ENCODE results near the gene OTOP2.

Gene OTOP2

DNA sequence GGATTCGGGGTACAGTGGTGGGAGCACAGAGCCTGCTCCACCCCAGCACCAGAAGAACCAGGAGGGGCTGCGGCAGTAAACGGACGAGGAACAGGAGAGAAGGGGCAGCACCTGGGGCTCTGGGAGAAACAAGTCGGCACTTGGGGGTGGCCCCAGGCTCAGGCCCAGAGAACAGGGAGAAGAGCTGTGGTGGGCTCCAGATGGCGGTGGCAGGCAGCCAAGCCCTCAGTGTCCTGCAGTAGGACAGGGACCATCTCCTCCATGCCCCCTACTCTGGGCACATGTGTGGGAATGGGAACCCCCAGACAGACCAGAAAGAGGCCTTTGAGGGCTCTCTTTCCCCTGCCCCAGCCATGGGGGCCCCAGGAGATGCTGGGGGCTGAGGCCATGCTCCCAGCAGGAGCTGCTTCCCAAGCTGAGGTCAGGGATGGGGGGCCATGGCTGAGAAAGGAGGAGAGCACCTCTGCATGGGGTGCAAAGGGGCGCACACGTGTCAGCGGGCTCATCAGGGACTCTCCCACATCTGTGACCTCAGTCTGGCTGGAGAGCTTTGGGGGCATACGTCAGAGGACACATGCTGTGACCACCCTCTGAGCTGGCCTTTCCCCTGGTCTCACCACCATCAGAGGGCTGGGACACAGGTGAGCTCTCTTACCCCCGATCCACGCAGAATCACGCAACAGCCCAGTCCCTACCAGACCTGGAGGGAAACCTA lies 7.8 kb upstream of the OTOP2 start:
- Mint-ChIP-seq H3K36me3 (no peaks in the 10 kb centered on the region), H3K9me3 (no peaks in the 10 kb centered on the region), H3K4me3 (no peak overlapping the region), H3K4me1 (no peaks in the 10 kb centered on the region), H3K27ac (no peak overlapping the region)
- DNase-seq (ENCODE audit: low spot score in 2 of 2) (no peak), ATAC-seq (no peak)

DNA sequence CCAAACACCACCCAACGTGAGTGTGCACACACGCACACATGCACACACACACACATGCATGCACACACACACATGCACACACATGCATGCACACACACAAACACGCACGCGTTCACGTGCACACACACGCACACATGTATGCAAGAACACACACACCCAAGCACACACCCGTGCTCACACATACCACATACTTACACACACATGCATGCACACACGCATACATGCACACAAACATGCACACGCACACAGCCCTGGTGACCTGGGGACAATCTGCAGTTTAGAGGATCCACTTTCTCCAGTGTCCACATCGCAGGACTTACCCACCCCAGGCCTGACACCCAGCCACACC lies 7.2 kb upstream of the OTOP2 start:
- no peak for DNase-seq (ENCODE audit: low spot score in 2 of 2)
- H3K27ac Mint-ChIP-seq: no peak overlapping the region

DNA sequence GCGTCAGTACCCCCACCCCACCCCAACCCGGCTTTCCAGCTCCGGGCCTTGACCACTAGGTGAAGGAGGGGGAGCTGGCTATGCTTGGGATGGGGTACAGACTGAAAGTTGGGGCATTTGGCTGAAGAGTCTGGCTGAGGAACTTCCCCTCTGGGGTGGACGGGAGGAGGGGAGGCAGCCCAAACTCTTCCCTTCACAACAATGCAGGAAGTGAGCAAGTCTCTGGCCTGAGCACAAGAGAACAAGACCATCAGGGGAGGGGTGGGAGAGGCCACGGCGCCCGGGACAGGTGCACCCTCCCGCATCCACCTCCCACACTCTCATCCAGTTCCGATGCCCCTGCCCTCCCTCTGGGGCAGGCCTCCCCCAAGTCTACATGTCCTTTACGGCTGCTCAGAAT lies 6.6 kb upstream of the OTOP2 start:
- H3K27ac Mint-ChIP-seq: no peak overlapping the region
- H3K4me3 Mint-ChIP-seq: no peak overlapping the region
- DNase-seq (ENCODE audit: low spot score in 2 of 2) (no peak), ATAC-seq (no peak)
- peaks cover 2% of the 10 kb centered on the region for H3K4me1 Mint-ChIP-seq
- H3K36me3 Mint-ChIP-seq: no peaks in the 10 kb centered on the region
- H3K9me3 Mint-ChIP-seq: no peaks in the 10 kb centered on the region

More for the DNA sequence above, 7.2 kb upstream of the OTOP2 start:
- ATAC-seq: no peak
- Mint-ChIP-seq H3K4me3 (no peak overlapping the region), H3K36me3 (no peaks in the 10 kb centered on the region), H3K4me1 (no peaks in the 10 kb centered on the region), H3K9me3 (no peaks in the 10 kb centered on the region)

DNA sequence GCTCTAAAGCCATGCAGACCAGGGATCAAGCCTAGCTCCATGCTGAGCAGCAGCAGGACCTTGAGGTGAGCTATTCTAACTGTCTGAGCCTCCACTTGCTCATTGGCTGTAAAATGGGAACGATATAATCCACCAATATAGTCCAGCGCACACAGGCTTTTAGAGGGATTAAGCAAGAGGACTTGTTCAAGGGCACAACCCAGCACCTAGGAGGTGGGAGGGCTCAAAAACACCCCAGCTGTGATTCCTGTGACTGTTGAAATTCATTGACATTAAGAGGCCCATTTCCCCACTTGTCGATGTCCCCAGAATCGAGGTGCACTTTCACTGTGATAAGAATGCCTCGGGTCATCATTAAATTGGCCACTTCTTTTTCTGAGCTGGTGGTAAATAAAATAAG lies 5.2 kb upstream of the OTOP2 start:
- Mint-ChIP-seq H3K4me3 (no peak overlapping the region), H3K27ac (no peak overlapping the region), H3K9me3 (no peaks in the 10 kb centered on the region), H3K4me1 (peaks cover 6% of the 10 kb centered on the region), H3K36me3 (no peaks in the 10 kb centered on the region)
- ATAC-seq (no peak), DNase-seq (ENCODE audit: low spot score in 2 of 2) (no peak)

DNA sequence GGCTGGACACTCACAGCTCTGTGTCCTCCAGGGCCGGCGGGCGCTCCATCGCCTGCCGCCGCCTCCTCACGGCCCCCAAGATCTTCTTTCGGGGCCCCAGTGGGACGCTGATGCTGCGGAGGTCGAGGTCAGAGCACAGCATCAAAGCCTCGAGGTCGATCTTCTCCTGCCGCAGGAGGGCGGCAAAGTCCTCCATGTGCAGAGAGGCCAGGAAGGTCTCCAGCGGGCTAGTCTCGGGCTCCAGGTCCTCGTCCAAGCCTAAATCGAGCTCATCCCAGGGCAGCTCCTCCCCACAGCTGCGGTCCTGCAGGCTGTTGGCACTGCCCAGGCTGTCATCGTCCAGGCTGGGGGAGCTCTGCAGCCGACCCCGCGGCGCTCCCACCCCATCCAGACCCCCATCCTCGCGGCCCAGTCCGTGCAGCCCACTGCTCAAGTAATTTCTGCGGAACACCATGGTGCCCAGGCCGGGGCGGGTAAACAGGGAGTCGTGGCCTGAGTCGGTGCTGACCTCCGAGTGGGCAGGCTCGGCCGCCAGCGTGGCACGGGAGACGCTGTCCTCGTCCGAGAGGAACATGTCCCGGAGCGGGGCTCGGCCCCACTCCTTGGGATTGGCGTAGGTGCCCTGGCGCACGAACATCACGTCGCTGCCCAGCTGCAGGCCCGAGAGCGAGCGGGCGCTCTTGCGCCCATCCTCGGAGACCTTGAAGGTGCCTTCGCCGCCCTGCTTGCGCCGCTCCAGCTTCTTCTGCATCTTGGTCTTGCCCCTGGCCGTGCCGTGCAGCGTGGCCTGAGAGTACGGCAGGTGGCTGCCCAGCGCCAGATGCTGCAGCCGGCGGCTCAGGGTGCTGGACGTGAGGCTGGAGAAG lies 4.4 kb upstream of the OTOP2 start:
- no peaks in the 10 kb centered on the region for H3K36me3 Mint-ChIP-seq
- peaks cover 13% of the 10 kb centered on the region for H3K4me1 Mint-ChIP-seq
- H3K27ac Mint-ChIP-seq: no peak overlapping the region
- DNase-seq (ENCODE audit: low spot score in 2 of 2) (no peak), ATAC-seq (no peak)
- H3K4me3 Mint-ChIP-seq: no peak overlapping the region
- H3K9me3 Mint-ChIP-seq: no peaks in the 10 kb centered on the region

DNA sequence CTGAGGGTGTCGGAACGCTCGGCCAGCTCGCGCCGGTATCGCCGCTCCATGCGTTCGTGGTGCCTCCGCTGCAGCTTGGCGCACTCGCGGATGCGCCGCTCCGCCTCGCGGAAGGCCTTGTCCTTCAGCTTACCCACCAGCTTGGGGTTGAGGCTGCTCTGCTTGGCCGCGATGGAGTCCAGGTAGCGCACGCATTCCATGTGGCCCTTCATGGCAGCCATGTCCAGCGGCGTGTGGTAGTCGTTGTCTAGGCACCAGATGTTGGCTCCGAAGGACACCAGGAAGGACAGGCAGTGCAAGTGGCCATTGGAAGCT lies 3.8 kb upstream of the OTOP2 start:
- DNase-seq (ENCODE audit: low spot score in 2 of 2) (no peak), ATAC-seq (no peak)

DNA sequence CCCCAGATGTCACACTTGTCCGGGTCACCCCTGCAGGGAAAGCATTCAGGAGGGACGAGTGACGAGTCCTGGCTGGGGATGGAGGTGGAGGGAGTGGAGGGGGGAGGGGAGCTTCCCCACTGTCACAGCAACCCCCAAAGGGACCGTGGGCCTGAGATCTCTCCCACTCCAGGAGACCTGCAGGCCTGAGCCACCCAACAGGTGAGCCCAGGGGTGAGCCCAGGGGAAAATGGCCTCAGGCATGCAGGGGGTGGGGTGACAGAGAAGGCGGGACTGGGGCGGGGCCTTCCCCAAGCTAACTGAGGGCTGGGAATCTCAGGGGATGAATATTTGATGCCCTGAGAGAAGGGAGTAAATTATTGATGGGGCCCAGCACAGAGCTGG lies 3.4 kb upstream of the OTOP2 start:
- H3K4me1 Mint-ChIP-seq: peaks cover 21% of the 10 kb centered on the region
- H3K27ac Mint-ChIP-seq: no peak overlapping the region
- no peak for DNase-seq (ENCODE audit: low spot score in 2 of 2)
- no peak for ATAC-seq
- H3K4me3 Mint-ChIP-seq: no peak overlapping the region
- H3K9me3 Mint-ChIP-seq: no peaks in the 10 kb centered on the region
- no peaks in the 10 kb centered on the region for H3K36me3 Mint-ChIP-seq

More for the DNA sequence above, 3.8 kb upstream of the OTOP2 start:
- Mint-ChIP-seq H3K27ac (no peak overlapping the region), H3K9me3 (no peaks in the 10 kb centered on the region), H3K4me3 (no peak overlapping the region), H3K36me3 (no peaks in the 10 kb centered on the region), H3K4me1 (peaks cover 18% of the 10 kb centered on the region)

DNA sequence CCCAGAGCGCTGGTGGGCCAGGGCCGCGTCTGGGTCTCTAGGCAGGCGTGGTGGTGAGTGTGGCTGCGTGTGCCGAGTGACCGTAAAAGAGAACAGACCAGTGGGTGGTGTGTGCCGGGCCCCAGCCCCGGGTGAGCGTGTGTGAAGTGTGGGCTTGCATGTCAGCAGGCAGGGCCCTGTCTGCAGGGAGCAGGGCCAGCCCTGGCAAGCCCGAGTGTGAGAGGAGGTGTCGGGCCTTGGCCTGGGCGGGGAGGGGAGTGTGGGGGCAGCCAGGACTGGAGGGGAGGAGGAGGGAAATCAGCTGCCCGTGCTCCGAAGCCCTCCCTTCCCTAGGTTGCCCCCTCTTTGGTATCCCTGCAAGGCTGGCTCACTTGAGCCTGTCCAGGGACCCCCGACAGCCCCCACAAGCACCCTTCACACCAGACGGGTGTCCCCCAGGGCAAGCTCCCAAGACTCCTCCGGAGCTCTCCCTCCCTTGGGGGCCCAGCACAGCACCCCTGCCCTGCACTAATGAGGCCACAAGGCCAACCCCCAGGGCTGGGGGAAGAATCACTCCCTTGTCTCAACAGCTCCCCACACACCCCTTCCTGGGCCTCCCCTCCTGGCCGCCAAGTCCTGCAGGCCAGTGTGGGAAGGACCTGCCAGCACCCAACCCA lies 2.9 kb upstream of the OTOP2 start:
- no peaks in the 10 kb centered on the region for H3K36me3 Mint-ChIP-seq
- ATAC-seq (no peak), DNase-seq (ENCODE audit: low spot score in 2 of 2) (no peak)
- H3K4me3 Mint-ChIP-seq: no peak overlapping the region
- no peak overlapping the region for H3K27ac Mint-ChIP-seq
- H3K9me3 Mint-ChIP-seq: no peaks in the 10 kb centered on the region
- H3K4me1 Mint-ChIP-seq: peaks cover 21% of the 10 kb centered on the region

DNA sequence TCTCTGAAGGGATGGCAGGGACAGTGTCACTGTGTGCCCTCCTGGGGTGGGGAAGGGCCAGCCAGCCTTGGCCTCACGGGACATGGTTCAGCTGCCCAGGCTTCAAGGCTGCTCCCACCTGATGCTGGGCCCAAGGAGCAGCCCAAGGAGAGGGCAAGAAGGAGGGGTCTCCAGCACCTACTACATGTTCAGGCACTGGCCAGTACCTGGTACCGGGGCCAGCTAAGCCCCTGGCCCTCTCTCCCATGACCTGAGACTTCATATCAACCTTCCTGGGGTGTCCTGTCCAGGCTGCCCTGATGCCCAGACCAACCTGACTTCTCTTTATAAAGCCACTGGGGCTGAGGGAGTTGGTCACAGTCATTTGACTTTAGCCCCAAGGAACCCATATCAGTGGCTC lies 2.3 kb upstream of the OTOP2 start:
- DNase-seq (ENCODE audit: low spot score in 2 of 2) (no peak), ATAC-seq (no peak)
- no peak overlapping the region for H3K27ac Mint-ChIP-seq

DNA sequence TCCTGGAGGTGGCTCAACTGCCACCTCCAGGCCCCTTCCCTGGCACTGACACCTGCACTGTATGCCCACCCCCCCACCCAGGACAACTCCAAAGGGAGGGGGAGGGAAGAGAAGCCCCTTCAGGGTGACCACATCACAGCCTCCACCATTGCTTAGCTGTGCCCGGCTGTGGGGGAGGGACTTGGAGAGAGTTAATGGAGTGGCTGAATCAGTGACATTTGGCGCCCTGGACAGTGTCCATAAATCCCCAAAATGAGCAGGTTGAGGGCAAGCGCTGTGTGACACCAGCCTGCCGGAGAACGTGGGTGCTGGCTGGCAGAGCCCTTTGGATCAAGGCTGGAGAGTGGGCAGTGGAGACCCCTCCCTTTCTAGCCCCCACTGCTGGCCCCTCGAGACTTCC lies 1.9 kb upstream of the OTOP2 start:
- Mint-ChIP-seq H3K9me3 (no peaks in the 10 kb centered on the region), H3K4me3 (peak overlapping the region; percentile 46), H3K27ac (no peak overlapping the region), H3K36me3 (no peaks in the 10 kb centered on the region), H3K4me1 (peaks cover 21% of the 10 kb centered on the region)
- DNase-seq (ENCODE audit: low spot score in 2 of 2) (no peak), ATAC-seq (no peak)

More for the DNA sequence above, 2.3 kb upstream of the OTOP2 start:
- Mint-ChIP-seq H3K4me1 (peaks cover 21% of the 10 kb centered on the region), H3K9me3 (no peaks in the 10 kb centered on the region), H3K36me3 (no peaks in the 10 kb centered on the region), H3K4me3 (no peak overlapping the region)

DNA sequence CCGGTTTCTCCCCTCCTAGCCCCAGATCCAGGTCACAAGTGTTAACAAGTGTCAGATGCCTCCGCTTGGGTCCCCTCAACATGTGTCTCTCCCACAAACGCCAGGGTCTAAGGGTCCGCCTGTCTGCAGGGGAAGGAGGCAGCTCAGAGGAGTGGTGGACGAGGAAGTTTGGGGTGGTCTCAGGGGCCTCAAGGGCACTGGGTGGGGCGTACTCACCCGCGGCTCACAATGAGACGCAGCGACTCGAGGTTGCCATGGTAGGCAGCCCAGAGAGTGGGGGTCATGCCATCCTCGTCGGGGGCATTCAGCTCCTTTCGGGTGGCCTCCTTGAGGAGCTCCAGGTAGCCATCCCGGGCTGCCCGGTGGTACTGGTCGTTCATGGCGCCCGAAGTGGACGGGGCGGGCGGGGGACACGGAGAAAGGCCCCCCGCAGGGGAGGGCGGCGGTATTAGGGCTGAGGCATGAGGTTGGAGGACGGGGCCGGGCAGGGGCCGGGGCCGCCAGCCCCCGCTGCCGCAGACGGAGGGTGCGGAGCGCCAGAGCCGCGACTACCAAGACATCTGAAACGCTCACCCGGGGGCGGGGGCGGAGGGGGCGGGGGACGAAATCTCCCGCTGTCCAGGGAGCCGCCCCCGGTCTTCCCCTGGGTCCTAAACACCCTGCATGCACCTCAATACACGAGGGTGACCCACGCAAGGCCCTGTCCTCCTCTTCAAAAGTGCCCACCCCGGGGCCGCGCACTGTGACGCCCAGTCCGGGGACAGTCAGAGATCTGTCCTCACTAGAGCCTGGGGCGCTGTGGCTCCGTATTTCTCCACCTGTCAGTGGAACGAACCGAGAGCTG lies 1.2 kb upstream of the OTOP2 start, which contains the start of gene USH1G:
TSS of gene USH1G (minus strand) at position 562 of the 844 bp plus-strand sequence. CDS start at position 380, 182 bp downstream.
- no peaks in the 10 kb centered on the region for H3K9me3 Mint-ChIP-seq
- peak within 1 kb of the TSS; percentile 46 for H3K4me3 Mint-ChIP-seq
- no peak within 1 kb of the TSS for H3K27ac Mint-ChIP-seq
- ATAC-seq (peak; percentile 55), DNase-seq (ENCODE audit: low spot score in 2 of 2) (peak in 1 of 2 donors; percentile 14)
- H3K4me1 Mint-ChIP-seq: peaks cover 21% of the 10 kb centered on the region
- no peaks in the 10 kb centered on the region for H3K36me3 Mint-ChIP-seq

DNA sequence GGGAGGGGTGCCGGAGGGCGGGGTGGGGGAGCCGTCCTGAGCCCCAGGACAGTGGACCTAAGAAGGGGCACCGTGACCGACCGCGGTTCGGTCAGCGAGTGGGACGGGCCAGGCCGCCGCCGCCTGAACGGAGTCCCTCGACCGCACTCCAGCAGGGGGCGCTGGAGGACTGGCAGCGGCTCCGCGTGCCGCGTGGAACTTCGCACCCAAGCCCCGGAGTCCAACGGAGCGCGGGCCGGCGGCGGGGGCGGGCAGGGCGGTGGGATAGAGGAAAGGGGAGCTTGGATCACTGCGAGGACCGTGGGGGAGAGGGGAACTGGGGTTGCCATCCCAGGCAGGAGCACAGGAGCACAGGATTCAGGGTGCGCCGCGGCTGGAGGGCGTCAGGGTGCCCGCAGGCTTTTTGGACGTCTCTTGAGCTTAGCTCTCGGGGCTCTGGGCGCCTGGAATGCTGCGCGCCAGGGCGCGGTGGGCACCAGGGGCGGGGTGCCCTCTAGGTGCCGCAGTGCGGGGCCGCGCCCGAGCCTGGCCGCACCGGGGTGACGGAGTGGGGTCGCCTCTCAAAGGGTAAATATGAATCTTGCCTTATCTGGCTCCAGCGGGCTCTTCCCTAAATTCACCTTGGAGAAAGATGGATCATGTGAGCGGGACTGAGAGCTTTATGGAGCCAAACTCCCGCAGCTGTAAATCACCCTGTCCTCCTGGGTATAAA lies 379 bp upstream of the OTOP2 start:
- peak; percentile 79 to 86 for DNase-seq (ENCODE audit: low spot score in 2 of 2)
- Mint-ChIP-seq H3K4me3 (peak overlapping the region; percentile 46), H3K9me3 (no peaks in the 10 kb centered on the region), H3K27ac (no peak overlapping the region), H3K4me1 (peaks cover 21% of the 10 kb centered on the region), H3K36me3 (no peaks in the 10 kb centered on the region)
- peak; percentile 67 for ATAC-seq

DNA sequence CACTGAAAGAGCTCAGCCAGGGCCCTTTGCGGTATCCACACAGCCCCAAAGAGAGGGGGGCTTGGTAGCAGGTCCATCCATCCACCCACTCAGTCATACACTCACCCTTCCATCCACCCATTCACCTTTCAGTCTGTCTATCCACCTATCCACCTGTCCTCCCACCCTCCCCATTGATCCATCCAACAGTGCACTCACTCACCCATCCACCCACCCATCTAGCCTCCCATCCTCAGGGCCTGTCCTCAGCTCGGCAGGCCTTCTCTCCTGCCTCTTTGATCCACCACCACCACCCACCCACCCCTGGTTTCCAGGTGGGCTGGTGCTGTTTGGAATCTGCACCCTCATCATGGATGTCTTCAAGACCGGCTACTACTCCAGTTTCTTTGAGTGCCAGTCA lies 1.2 kb downstream of the OTOP2 start:
- H3K36me3 Mint-ChIP-seq: no peaks in the 10 kb centered on the region
- no peak overlapping the region for H3K4me3 Mint-ChIP-seq
- peaks cover 21% of the 10 kb centered on the region for H3K4me1 Mint-ChIP-seq
- H3K9me3 Mint-ChIP-seq: no peaks in the 10 kb centered on the region
- DNase-seq (ENCODE audit: low spot score in 2 of 2) (no peak), ATAC-seq (no peak)
- H3K27ac Mint-ChIP-seq: no peak overlapping the region

DNA sequence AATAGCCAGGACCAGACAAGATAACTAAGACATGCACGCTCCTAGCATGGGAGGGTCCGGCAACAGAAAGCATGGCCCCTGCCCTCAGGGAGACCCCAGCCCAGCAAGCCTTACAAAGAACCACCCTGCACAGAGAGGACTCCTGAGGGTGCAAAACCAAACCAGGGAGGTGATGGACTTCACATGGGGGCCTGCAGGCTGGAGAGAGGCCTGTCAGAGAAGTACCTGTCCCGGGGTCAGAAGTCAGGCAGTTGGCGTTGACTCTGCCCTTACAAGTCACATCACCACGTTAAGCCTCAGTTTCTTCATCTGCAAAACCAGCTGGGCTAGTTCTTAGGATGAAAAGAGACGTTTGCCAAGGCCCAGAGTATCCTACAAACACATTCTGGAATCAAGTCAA lies 4.7 kb downstream of the OTOP2 start:
- no peak overlapping the region for H3K4me3 Mint-ChIP-seq
- DNase-seq (ENCODE audit: low spot score in 2 of 2) (no peak), ATAC-seq (no peak)
- no peak overlapping the region for H3K27ac Mint-ChIP-seq
- H3K9me3 Mint-ChIP-seq: no peaks in the 10 kb centered on the region
- H3K36me3 Mint-ChIP-seq: no peaks in the 10 kb centered on the region
- H3K4me1 Mint-ChIP-seq: peaks cover 20% of the 10 kb centered on the region
